ENCODE measurements around the gene CHD2.
A peak's percentile ranks its signal among the peaks of the same experiment; 100 is the strongest.

CHD2 gene

DNA sequence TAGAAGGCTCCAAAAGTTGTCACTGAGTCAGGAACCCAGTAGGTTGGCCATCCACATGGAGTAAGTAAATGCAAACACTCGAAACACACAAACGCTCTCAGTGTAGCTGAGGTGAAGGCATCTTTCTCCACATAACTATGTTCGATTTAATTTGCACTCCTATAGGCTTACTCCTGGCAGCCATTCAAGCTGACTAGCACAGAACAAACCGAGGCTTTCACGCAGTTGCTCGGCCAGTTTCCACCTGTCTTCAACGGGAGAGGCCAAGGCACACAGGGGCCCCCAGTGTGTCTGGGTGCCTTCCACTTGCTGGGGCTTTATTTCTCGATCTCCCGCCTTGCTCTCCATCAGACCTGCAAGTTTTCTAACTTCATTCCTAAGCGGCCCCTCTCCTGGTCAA, 170.0 kb downstream of the CHD2 start:
- no peak for DNase-seq

GRCh38 chr15:93070551-93071296, 170.6 kb downstream of the CHD2 start:
- DNase-seq, result no peak

DNA sequence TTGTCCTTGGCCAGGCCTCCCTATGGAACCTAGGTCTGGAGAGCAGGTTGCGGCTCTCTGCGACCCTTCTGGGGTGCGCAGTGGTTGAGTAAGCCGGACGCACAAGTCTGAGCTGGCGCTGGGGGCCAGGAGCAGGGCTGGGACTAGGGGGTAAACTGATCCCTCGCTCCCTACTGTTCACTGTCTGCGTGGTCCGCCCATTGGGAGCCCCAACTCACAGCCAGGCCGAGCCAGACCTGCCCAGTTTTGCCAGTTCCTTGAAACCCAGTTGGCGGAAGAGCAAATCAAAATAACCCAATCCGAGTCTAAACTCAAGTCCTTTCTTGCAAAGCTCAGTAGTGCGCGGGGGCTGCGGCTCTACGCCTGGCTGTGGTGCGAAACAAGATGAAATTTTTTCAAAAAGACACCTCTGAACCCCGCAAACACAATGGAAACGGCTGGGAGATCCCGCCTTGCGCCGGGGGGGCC, 171.4 kb downstream of the CHD2 start:
- peak; percentile 8 for DNase-seq

GRCh38 chr15:93072011-93072410, 171.9 kb downstream of the CHD2 start:
- DNase-seq, result peak; percentile 81

DNA sequence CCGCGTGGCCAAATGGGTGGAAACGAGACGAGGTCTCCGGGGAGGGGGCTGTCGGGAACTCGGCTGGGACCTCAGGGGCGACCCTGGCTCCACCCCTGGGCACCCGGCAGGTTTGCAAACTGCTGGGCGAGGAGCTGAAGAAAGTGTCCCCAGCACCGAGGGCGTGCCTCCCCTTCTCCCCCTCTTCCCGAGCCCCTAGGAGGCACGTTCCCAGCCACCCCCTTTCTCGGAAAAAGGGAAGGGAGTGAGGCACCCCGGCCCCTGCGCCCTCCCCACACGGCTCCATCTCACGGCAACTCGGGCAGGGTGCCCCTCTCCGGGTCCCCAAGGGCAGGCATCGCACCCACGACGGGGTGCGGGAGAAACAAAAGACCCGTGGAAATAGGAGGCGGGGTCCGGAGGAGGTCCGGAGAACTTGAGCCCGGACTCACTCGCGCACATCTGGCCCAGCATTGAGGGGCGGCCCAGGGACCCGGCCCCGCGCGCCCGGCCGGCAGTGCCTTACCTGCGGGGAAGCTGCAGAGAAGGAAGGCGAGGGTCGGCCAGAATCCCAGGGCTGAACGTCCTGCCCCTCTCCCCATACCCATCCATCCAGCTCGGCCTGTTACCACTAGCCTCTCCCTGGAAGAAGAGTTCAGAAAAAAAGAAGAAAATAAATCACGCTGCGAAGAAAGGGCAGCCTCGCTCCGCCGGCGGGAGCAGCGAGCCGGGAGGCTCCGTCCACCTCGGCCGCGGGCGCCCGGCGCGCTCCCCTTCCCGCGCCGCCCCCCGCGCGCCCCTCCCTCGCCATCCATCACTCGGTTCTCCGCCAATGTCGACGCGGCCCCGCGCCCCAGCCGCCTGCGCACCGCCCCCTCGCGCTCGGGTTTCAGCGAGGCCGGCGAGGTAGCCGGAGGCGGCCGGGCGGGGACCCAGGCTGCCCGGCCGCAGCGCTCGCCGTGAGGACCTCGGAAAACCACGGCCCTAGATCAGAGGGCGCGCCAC, 172.6 kb downstream of the CHD2 start:
- peak; percentile 83 for DNase-seq

GRCh38 chr15:93073465-93073952, 173.4 kb downstream of the CHD2 start:
- no peak for DNase-seq

GRCh38 chr15:93074599-93074998, 174.5 kb downstream of the CHD2 start:
- no peak for DNase-seq

GRCh38 chr15:93076217-93076616, 176.1 kb downstream of the CHD2 start:
- DNase-seq, result no peak

GRCh38 chr15:93076875-93077274, 176.8 kb downstream of the CHD2 start:
- no peak for DNase-seq

Data from fibroblast of skin of back (primary cell).